ENCODE measurements around the gene DNER.
"Not testable (repeated sequence)": the region's sequence is repeated elsewhere in the genome, so short reads cannot be mapped to it uniquely, and the experiment has no call there.

Gene DNER

DNA sequence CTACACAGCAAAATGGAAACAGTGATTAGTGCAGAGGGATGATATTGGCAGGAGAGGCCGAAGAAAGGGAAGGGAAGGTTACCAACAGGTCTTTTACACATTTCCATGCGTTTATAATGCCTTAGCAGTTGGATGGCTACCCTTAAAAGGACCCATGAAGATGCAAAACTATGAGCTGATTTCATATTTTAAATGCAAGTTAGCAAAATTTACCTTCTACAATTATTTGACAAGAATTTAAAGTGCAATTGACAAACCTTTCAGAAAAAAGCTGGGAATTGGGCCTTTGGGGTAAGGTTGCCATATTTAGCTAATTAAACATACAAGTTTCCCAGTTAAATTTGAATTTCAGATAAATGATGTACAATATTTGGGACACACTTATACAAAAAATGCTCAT is 13.3 kb downstream of the DNER start:
- DNase-seq (ENCODE audit: insufficient read length, low spot score) (no peak), FAIRE-seq (no peak)
- no peak for TF ChIP-seq POLR2A (IDR thresholded peaks at IDR 0.05; ENCODE audit: low read depth, low read length)

DNA sequence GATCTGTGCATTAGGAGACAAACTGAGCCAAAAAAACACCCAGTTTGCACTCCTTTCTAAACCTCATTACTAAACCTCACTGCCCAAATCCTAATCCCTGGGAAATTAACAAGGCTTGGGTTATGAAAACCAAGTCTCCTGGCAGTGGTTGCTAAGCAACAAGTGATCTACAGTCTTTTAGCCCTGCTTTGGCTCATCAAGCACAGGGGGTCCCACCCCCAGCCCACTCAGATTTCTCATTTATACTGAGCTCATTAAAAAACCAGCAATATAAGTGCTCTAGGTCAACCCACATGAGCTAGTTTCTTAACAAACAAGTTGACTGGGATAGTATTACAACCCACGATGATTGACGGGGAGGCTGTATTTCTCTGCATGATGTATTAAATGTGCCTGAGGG is 18.4 kb downstream of the DNER start:
- FAIRE-seq (no peak), DNase-seq (ENCODE audit: insufficient read length, low spot score) (no peak)
- no peak for TF ChIP-seq POLR2A (IDR thresholded peaks at IDR 0.05; ENCODE audit: low read depth, low read length)

DNA sequence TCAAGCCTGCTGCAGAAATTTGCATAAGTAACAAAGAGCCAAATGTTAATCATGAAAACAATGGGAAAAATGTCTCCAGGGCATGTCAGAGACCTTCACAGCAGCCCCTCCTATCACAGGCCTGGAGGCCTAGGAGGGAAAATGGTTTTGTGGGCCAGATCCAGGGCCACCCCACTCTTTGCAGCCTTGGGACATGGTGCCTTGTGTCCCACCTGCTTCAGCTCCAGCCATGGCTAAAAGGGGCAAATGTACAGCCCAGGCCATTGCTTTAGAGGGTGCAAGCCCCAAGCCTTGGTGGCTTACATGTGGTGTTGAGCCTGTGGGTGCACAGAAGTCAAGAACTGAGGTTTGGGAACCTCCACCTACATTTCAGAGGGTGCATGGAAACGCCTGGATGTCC is 20.5 kb downstream of the DNER start:
- DNase-seq (ENCODE audit: insufficient read length, low spot score); FAIRE-seq: not testable (repeated sequence)

DNA sequence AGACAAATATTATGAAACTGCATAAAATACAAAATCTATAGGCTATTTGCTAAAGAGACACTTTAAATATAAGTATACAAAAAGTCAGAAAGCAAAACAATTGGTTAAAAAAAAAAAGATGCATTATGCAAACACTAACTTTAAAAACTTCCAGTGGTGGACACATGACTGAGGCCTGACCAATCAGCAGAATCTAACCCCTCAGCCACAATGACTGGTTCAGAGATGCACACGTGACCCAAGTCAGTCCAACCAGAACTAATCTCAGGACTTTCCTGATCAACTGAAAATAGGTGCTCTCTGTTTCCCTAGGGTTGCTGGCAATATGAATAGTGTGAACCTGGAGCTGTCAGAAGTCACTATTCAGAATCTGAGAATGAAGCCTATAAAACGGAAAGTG is 22.7 kb downstream of the DNER start:
- DNase-seq (ENCODE audit: insufficient read length, low spot score) (no peak), FAIRE-seq (no peak)
- TF ChIP-seq POLR2A (IDR thresholded peaks at IDR 0.05; ENCODE audit: low read depth, low read length), result no peak

DNA sequence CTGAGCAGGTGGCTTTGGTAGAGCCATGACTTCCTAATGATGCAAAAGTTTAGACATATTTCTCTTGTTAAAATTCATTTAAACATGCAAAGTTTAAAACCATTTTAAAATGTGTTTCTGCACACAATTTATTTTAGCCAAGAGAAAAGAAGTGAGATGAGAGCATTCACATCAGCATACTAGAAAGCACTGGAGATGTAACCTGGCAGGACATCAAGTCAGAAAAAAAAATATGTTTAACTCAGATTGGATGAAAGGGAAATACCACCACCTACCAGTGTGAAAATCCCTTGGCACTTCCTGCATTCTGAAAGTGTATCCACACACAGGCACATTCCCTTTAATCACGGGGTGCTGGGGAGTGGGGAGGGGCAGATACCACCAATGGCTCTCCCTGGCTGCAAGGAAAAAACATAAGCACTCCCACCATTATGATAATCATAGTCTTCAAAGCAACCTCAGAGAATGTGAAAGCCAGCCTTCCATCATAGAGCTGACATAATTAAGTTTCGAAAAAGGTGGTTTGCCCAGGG is 25.0 kb downstream of the DNER start:
- FAIRE-seq, result no peak

DNA sequence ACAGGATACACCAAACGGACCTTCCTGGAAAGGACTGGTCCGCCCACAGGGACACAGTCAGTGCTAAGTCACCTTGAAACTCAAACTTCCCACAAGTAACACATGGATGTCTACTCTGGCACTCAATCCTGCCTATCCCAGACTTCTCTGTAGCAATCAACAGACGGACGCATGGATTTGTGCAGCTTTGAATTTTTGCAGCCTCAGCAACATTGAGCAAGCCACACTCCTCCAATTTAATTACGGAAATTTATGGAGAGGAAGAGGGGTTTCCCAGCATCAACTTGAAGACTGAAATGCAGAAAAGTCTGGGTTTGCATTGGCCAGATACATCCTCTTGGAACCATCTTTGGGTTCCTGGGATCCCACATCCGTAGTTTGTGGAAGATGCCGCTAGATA is 26.2 kb downstream of the DNER start:
- DNase-seq (ENCODE audit: insufficient read length, low spot score) (no peak), FAIRE-seq (no peak)
- TF ChIP-seq POLR2A (IDR thresholded peaks at IDR 0.05; ENCODE audit: low read depth, low read length), result no peak

More for the DNA sequence above, 25.0 kb downstream of the DNER start:
- DNase-seq (ENCODE audit: insufficient read length, low spot score), result no peak
- TF ChIP-seq POLR2A (IDR thresholded peaks at IDR 0.05; ENCODE audit: low read depth, low read length), result no peak

DNA sequence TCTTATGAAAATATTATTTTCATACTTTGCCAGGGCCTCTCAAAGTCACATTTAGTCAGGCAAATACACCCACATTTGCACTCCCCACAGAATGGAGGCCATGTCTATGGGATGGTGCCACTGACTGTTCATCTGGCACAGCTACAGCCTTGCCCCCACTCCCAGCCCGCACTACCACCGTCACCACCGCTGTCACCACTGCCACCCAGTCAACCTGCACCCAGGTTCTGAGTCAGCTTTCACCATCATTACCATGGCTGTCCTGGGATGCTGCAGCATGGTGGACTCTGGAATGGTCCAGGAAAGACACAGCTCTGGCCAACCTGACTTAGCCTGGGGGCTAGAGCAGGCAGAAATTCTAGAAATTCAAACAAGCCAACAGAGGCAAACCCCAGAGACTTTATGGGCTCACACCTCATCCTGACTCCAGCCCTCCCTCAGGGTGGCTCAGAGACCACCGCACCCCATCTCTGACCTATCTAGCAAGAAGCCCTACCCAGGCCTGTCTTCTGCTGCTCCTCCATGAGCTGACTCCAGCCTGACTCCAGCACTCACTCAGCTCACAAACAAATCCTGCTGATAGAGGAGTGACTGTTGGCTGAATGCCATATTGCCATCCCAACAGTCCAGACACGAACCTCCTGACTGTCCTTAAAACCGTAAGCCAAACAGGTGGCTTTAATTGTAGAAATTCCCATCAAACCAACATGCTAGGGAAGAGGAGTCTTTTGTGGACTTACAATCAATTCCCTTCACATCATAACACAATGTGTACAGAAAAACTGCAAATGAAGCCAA is 28.0 kb downstream of the DNER start:
- FAIRE-seq (no peak), DNase-seq (ENCODE audit: insufficient read length, low spot score) (no peak)
- no peak for TF ChIP-seq POLR2A (IDR thresholded peaks at IDR 0.05; ENCODE audit: low read depth, low read length)

DNA sequence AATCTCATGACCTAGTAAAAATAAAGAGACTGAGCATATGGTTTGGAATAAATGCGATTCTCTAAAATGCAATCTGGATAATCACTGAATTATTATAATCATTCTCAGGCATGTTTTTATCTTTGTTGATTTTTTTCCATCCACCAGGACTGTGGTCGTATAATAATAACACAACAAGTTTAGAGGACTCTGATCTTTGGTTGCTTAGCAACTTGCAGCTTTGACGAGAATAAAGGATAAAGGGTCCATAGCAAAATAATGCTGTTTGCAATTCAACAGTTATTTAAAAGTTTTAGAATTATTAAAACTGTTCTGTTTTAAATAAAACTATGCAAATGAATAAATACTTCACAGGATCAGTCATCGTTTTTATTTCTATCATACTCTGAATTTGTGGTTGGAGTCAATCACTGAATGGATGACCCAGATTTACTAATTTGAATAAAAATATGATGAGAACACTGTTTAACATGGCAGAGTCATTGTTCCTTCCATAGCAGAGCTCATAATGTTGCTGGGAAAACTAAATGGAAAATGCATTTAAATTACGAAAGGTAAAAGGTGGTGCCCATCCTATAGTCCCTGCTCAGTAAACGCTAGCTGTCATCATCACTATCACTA is 29.3 kb downstream of the DNER start:
- TF ChIP-seq POLR2A (IDR thresholded peaks at IDR 0.05; ENCODE audit: low read depth, low read length), result no peak
- no peak for FAIRE-seq
- no peak for DNase-seq (ENCODE audit: insufficient read length, low spot score)

DNA sequence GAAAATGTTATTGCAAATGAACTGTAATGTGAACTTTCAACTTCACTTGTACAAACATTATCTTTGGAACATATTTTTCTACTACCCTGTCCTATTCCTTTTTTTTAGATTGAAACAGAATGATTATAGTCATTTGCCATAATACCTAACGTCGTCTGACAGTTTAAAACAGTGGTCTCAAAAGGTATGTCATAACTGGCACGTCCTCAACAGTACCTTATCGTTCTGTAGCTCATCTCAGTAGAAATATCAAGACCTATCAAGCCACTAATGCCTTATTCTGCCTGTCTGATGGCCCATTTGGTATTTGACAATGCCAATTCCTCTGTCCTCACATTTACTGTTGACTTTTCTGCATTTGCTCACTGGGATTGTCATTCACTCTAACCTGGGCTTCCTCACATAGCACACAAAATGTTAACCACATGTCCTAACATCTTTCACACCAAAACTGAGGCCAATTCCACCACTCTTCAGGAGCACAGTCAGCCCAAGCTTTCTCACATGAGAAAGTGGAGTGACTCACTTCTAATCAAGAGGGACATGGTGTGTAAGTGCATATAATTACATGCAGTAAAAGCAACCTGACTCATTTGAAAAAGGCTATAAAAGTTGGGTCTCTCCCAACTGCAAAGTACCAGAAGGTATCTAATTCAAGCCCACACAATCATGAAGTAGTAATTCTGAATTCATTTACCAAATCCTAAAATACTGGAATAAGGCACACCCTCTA is 34.8 kb downstream of the DNER start:
- no peak for TF ChIP-seq POLR2A (IDR thresholded peaks at IDR 0.05; ENCODE audit: low read depth, low read length)
- DNase-seq (ENCODE audit: insufficient read length, low spot score) (no peak), FAIRE-seq (no peak)

DNA sequence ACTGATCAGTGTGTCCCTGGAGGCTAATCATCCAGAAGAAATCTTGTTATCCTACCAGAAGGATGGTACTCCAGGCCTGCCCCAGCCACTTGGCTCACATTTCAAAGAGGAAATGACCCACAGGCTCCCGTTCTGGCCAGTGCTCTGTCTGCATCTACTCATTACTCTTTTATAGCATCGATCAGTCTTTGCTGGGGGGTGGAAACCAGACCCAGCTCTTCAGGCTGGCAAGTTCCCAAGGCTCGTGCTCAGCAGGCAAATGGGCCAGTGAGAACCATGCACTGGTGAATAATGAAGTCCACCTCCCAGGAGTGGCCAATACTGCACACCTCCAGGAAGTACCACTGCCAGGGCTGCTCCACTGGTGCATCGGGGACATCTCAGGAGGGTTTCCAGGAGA is 38.8 kb downstream of the DNER start:
- DNase-seq (ENCODE audit: insufficient read length, low spot score) (no peak), FAIRE-seq (no peak)
- no peak for TF ChIP-seq POLR2A (IDR thresholded peaks at IDR 0.05; ENCODE audit: low read depth, low read length)

DNA sequence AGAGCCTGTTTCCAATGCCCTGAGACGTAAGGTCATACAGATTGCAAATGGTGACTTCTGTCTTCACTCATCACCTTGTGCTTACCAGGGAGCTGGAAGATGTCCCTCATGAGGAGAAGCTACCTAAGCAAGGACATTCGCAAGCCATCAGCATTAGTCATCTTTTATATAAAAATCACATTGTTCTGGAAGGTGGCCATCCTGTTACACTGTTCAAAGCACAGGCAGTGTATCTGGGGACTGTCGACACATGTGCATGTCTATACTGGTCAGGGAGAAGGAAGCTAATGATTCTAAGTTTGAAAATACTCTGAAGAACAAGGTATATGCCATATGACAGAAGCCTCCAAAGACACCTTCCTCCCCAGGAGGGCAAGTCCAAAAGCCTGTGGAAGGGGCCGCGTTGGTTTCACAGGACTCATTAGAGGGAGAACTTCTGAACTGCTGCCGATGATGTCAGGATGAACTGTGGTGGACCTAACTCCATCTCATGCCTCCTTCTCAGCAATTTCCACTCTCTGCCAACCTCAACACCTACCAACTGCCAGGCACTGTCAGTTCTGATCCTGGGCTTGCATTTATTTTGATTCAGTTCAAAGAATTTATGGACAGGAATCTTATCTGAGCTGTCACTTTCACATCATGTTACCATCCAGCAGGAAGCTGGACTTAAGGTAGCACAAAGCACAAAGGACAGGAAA is 39.4 kb downstream of the DNER start:
- DNase-seq (ENCODE audit: insufficient read length, low spot score) (no peak), FAIRE-seq (no peak)
- no peak for TF ChIP-seq POLR2A (IDR thresholded peaks at IDR 0.05; ENCODE audit: low read depth, low read length)

DNA sequence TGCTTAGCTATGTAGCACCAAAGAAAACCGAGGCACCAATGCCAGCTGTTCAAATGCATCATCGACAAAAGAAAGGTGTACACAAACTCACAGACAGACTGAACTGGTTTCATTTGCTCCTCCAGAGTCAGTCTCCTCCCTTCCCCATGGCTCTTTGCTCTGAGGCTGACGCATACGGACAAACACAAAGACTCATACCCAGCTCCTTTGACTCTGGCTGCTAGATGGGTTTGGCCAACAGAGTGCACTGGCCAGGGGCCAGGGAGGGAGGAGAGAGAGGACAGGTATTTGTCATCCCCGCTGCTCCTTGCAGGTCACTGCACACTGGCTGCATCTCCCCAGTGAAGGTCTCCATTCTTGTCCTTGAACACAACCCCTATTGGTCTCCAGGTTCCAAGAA is 40.7 kb downstream of the DNER start:
- no peak for TF ChIP-seq POLR2A (IDR thresholded peaks at IDR 0.05; ENCODE audit: low read depth, low read length)
- DNase-seq (ENCODE audit: insufficient read length, low spot score) (no peak), FAIRE-seq (no peak)

DNA sequence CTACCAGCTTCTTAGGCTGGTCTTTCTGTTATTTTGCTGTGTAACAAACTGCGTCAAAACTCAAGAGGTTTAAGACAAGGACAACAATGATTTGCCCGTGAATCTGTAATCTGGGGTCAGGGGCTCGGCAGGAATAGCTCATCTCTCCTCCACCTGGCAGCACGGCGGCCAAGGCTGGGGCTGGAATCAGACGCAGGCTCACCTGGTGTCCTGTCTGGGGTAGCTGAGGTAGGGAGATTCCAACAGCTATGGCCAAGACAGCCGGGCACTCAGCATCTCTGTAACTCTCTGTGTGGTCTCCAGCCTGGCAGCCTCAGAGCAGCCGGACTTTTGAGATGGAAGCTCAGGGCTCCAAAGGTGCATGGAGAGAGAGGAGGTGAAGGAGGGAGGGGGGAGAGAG is 42.3 kb downstream of the DNER start:
- no peak for DNase-seq (ENCODE audit: insufficient read length, low spot score)
- TF ChIP-seq POLR2A (IDR thresholded peaks at IDR 0.05; ENCODE audit: low read depth, low read length), result no peak
- no peak for FAIRE-seq

DNA sequence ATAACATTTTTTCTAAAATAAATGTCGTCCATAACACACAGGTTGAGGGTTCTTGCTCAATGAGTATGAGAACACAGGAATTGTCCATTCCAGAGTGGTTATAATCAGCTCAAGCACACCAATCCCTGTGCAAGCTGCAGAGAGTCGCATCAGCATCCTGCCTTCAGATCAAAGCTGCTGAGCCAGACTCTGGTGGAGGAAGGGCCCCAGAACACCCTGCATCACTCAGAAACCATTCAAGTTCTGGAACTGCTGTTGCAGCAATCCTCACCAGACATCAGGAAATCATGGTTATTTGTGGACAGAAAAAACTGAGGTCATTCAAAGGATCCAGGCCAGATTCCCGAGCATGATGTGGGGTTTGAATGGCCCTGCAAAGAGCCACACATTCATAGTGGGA is 44.5 kb downstream of the DNER start:
- FAIRE-seq (no peak), DNase-seq (ENCODE audit: insufficient read length, low spot score) (no peak)
- no peak for TF ChIP-seq POLR2A (IDR thresholded peaks at IDR 0.05; ENCODE audit: low read depth, low read length)

Data from H54 (cell line).